OCI-M2 (cell line): ENCODE results near the gene TMEM178B.

Source experiments
- DNase-seq: peaks from one replicate; lab custom pipeline; 2025; ENCODE audit not compliant: unreplicated experiment; lab: John Stamatoyannopoulos, UW

The TMEM178B gene

DNA sequence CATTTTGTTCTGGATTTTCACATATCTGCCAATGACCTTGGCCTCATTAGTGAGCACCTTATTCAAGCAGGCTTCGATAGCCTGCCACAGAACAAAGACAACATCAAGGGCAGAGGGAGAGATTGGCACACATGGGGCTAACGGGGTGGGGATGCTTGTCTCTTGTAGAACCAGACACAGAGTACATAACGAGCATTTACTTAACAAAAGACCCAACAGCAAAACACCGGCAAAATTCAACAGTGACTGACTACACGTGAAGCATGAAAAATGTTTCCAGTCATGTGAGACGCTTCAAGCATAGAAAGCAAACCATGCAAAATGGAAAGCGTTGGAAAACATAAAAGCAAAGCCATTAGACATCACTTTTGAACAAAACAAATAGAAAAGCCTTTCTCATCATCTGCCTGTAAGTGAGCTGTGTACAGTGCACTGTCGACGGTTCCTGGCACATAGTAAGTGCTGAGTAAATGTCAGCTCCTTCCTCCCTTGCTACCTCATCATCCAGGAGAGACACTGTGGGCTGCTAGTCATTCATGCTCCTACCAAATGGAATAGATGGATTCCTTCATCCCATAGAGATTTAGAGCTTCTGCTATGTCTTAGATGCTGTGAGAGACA is 342.9 kb downstream of the TMEM178B start:
- DNase-seq: no peak

DNA sequence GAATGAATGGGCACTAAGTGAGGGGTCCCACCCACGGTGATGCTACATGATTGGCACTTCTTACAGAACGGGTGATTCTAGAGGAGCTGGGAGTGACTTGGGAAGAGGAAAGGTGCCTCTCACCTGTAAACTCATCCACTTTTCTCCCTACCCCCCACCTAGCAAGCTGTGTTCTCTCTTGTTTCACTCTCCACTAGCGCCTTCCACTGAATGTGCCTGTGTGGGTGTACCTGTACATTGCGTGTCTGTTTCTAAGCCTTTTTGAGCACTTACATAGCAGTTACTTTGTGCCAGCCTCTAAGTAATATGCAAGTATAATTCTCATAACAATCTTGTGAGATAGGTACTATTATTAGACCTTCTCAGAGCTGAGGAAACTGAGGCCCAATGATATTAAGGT is 343.6 kb downstream of the TMEM178B start:
- no peak for DNase-seq

DNA sequence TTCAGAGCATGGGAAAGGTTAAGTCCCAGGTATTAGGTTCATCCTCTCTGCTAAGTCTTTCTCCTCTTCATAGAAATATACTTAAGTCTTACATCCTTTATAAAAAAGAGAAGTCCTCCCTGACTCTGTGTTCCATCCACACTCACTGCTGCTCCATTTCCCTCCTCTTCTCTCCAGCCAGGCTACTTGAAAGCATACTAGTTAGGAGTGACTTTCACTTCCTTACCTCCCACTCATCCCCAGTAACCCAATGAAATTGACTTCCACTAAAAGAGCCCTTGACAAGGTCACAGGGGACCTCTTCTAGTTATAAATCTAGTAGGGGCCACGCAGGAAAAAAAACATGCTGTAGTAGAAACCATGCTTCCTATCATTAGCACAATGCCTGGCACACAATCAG is 344.2 kb downstream of the TMEM178B start:
- no peak for DNase-seq

DNA sequence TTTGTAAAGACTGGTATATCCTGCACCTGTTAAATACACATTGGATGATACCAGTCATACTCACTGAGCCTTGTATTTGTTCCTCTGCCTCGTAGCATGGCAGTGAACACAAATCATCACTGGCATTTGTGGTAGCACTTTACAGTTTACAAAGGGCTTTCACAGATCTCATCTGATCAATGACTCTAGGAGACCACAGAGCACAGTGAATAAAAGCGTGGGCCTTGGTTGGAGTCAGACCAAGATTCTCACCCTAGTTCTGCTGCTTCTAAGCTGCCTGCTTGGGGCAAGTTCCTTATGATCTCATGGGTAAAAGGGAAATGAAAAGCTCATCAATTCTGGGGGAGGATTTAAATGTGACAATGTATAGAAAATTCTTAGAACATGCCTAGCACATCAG is 347.4 kb downstream of the TMEM178B start:
- no peak for DNase-seq

DNA sequence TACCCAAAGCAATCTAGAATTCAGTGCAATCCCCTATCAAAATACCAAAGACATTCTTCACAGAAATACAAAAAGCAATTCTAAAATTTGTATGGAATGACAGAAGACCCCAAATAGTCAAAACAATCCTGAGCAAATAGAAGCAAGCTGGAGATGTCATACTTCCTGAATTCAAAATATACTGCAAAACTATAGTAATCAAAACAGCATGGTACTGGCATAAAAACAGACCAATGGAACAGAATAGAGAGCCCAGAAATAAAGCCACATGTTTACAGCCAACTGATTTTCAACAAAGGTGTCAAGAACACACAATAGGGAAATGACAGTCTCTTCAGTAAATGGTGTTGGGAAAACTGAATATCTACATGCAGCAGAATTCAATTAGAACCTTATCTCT is 353.3 kb downstream of the TMEM178B start:
- no peak for DNase-seq

DNA sequence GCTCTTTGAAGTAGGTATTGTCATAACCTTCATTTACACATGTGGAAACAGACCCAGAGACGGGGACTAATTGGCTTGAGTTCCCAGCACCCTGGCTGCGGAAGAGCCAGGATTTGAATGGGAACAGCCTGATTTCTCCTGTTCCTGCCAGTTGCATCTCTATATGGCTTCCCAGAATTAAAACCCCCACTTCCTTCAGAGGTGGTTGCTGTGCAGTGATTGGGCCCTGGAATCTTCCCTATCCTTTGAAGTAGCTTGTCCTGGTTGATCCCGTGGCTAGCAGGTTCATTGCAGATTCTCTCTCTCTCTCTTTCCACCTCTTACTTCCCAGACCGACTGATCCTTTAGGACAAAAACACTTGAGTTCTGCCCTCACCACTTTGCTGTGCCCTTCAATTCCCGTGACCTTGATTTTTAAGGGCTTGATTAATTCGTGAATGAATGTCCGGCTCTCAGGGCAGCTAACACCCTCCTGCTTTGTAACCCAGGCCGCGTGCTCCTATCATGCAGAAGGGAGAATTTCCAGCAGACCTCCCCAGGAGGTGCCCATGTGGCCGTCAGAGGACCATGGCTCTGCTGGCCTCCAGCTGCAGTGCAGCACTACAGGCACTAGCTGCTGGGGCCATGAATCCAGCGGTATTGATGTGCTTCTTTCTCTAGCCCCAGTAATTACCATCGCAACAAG is 356.7 kb downstream of the TMEM178B start:
- no peak for DNase-seq

DNA sequence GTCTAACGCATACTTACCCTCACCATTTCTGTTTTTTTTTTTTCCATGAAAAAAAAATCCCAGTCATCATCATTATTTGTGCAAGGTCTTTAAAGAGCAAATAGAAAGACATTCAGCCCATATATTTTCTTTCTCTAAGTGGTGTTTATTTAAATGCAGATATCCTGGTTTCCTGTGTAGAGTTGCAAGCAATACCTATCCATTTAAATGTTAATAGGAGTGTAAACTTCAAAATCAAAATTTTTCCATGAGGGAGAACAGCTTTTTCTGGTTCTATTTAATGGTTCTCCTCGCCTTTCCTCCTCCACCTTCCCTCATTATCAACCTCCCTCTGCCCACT is 357.2 kb downstream of the TMEM178B start:
- DNase-seq: no peak

DNA sequence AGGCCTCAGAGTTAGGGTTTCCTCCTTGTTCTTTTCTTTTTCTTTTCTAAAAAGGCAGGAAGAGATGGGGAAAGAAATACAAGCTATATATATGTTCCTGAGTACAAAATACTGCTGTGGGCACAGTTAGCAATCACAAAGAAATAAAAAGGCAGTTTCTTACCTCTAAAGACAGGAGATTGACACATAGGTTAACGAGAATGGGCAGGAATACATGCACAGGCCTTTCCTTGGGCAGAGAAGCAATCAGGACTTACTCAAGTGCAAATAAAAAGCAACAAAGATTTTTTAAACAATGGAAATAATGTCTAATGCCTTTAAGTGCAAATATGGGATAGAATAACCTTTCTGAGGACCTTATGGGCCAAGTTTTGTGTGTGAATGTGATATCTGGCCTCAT is 357.8 kb downstream of the TMEM178B start:
- DNase-seq: no peak

DNA sequence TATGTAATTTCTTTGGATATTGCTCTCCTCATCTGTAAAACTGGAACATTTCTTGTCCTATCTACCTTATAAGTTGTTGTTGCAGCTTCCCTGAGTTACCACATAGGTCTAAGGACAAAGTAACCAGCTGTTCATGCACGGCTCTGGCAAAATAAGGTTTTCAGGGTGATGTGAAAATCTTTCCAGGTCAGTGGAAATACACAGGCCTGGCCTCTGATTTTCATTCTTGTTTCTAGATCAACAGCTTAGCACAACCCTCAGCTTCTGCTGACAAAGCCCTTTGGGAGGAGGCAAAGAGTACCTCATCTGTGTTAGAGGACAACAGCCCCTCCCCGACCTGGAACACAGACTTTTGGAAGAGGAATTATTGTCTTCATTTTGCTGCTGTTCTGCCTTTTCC is 359.8 kb downstream of the TMEM178B start:
- no peak for DNase-seq

DNA sequence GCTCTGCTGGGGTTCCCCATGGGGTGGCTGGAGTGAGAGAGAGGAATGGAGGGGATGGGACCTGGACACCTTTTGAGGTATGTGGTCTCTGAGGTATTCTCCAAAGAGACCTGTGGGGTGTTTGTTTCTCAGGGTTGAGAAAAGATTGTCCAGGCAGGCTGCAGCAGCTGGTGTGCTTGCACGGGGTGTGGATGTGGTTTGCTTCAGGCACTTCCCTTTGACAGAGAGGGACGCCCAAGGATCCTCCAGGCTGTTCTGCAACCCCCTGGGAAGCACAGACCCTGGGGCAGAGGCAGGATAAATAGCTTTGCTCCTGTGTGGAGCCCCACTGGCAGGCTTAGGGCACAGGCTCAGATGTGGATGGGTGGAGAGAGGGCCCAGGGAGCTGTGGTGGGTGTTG is 362.3 kb downstream of the TMEM178B start:
- no peak for DNase-seq

DNA sequence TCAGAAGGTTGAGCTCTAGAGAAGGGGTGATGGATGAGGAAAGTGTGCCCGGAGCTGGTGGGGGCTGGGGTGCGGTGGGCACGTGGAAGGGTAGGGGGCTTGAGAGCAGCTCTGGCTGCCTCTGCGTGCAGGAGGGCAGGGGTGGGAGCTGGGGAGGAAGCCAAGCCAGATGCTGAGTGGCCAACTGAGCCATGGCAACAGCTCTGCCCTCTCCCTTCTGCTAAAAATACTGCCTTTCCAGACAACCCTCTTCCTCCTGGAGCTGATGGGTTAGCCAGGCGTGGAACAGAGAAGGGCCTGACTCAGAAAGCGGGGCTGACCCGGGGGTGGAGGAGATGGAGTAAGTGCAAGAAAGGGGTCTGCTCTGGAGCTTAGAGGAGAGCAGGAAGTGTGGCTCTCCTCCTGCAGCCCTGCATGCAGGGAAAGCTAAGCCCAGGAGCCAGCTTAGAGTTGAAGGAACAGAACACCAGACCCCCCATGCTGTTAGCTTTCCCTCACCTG is 362.8 kb downstream of the TMEM178B start:
- DNase-seq: no peak

DNA sequence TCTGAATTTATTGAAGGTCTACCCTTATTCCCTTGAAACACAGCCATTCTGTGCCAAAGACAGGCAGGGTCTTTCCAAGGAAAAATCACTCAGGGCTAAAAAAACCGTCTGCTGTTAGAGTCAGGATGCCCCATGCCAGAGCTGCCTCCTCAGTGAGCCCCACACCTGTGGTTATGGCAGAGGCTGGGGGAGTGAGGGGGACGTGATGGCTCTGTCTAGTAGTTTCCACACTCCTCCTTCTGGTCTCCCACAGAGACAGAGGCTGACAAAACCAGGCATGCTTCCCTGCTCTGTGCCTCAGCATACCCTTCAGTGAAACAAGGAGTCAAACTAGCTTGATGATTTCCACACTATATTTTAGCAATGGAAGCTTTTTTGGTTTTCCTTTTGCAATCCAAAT is 365.3 kb downstream of the TMEM178B start:
- no peak for DNase-seq

DNA sequence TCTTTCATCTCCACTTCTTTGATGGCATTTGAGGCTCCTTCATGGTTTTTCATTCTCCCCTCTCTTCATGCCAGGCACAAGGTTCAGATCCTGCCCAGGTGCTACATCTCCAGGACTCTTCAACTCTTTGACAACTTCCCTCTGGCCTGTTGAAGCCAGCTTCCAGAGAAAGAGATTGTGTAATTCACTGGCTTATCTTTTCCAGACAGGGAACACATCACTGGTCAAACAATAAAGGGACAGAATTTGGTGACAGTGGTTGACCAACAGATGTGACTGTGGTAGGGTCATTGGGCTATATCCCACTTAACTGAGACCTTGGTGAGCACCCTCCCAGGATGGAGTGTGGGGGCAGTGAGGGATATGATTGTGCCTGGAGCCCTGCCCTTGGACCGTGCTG is 365.9 kb downstream of the TMEM178B start:
- no peak for DNase-seq

DNA sequence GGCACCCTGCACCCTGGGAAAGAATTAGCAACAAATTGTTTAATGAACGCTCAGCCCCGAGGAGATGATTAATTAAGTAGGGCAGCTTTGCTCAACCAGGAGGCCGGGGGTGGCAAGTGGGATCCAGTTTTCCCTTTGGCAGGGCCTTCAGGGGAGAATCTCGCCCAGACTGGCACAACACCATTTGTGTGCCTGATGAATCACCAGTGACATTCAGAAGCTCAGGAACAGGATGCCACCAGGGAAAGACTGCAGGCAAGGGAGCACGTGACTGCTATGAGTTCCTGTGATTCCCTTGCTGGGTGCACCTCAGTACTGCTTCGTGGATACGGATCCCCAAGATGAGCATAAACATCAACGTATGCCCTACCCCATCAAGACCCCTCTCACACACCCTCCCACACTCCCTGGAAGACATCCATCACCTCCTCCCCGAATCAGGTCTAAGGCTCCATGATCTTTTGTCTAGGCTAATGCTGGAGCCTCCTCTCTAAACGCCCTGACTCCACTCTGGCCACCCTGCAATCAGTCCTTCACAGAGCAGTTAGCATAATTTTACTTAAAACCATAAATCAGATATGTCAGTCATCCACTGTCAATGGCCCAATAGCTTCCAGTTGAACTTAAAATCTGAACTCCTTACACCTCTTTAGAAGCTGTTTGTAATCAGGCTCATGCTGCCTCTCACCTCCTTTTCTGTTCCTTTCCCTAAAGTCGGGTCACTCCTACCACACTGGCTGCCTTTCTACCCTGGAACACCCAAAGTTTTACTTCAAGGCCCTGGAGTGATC is 368.2 kb downstream of the TMEM178B start:
- no peak for DNase-seq

DNA sequence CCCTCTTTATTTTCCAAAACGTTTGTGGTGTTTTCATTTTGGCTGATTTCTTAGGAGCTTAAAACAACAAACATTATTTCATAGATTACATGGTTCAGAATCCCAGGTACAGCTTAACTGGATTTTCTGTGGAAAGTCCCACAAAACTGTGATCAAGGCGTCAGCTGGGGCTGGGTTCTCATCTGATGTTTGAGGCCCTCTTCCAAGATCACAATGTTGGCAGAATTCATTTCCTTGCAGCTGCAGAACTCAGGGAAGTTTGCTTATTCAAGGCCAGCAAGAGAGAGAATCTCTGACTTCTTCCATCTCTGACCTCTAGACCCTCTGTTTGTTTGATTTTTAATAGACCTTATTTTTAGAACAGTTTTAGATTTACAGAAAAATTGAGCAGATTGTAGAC is 368.9 kb downstream of the TMEM178B start:
- no peak for DNase-seq

DNA sequence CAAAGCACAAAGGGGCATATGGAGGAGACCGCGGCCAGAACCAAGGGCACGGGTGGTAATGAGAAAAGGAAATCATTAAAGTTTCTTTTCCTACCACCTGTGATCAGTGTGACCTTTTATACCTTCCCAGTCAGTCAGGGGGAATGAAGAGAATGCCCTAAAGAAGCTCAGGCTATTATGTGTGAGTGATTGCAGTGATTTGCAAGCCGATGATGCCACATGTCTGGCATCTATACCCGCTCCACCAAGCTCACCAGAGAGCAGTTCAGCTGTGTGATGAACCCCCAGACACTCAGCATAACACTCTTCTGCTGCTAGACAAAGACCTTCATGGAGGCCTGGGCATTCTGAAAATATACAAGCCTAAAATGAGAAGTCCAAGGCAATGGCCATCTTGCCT is 371.1 kb downstream of the TMEM178B start:
- DNase-seq: no peak

DNA sequence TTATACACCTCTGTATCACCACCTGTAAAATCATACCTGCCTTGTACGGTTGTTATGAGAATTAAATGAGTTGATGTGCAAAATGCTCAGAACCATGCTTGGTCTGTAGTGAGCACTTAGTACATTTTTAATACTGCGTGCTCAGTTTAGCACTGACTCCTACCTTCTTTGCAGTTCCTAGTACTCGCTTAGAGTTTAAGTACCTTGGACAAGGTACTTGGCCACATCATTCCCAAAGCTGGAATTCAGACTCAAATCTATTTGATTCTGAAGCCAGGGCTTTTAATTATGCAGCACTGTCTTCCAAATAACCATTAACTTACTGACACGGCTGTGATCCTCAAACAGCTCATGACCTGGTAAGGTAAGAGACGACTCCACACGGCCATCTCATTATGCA is 377.4 kb downstream of the TMEM178B start:
- DNase-seq: no peak

DNA sequence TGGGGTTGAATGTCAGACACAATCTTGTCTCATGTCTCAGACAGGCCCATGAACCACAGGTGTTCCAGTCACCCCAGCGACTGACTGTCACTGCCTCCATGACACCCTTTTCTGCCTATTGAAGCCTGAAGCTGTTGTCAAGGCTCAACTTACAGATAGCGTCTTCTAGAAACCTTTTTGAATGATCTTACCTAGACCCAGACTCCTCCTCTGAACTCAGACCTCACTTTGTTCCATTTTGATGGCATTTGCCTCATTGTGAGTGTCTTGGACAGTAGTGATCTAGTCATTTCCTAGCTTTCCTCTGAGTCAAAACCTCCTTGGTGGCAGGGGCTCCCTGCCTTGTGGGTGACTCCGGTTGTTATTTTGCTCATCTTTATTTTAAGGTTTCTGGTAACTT is 379.0 kb downstream of the TMEM178B start:
- DNase-seq: no peak

DNA sequence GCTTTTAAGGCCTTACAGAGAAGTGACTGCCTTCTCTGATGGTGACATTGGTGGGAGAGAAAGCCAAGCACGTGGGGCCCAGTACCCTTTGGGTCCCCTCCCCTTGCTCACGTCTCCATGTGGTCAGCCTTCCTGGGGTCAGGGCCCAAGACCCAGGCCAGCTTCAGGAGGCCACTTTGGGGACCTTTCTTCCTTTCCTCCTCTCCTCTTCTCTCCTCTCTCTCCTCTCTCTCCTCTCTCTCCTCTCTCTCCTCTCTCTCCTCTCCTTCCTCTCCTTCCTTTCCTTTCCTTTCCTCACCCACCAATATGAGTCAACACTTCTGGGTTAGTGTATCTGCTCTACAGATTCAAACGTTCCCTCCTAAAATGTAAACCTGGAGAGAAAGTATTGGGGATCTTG is 380.5 kb downstream of the TMEM178B start:
- DNase-seq: no peak

DNA sequence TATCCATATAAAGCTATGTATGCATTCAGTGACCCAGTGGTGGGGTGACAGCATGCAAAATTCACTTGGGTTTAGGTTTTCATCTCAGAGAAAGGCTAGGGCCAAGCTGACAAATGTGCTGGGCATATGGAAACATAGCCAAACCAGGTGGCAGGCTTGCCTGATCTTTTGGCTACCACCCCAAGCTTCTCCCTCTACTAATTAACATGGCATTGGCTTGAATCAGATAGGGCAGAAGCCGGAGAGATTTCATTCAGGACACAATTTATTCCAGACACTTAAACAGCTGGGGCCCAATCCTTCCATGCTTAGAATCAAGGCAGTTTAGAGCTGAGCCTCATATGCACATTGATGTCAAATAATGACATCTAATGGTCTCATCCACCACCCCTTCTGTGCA is 381.9 kb downstream of the TMEM178B start:
- no peak for DNase-seq

DNA sequence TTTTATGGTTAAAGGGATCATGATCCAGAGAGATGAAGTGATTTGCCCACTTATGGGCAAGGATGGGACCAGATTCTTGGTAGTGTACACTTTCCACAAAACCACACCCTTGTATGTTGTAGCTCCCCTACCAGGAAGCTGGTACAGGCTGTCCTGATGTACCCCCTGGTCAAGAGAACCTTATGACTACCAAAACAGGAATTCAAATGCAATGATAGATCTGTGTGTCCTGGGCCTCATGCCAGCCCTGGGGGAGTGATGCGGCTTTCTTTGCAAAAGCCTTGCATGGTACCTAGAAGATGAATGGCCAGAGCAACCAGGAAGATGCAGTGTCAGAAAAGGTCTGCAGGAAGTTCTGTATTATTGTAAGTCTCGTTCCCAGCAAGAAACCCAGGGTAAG is 382.4 kb downstream of the TMEM178B start:
- no peak for DNase-seq

DNA sequence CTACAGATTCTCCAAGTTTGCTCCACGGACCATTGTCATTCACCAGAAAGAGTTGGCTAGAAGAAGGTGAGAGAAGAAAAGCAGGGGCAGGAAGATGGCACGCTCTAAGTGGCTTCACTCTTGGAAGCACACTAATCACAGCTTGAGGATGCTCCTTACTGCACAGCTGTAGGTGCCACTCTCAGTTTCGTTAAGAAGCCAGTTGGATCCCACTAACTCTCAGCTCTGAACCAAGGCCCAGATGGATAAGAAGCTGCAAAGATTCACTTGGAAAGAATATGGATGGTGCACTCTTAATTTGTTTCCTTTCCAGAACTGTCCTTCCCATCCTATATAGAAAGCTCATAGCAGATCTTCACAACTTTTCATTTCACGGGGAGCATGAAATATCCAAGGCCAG is 382.8 kb downstream of the TMEM178B start:
- no peak for DNase-seq
